Subcutaneous adipose tissue (tissue), 4 donors: ENCODE measurements around the gene CLCN6. TPM values are rescaled to one million over a fixed set of nuclear protein-coding genes. Genes with fewer than 3 reads are reported as not detected.

ENCODE experiments used
- total RNA-seq, 4 donors: library from RNA; depleted of rRNA; stranded (reverse); fragments of >200 nt; gene quantifications; one replicate each; pipeline ENCODE4 v1.1.0, GENCODE V29; 2016
- TF ChIP-seq, protein P1 (sequence below): fragments of 450-650 bp; IDR thresholded peaks from one replicate; pipeline ENCODE4 v1.5.1; 2016; ENCODE audit warnings: low read depth, mild to moderate bottlenecking, control low read depth, antibody characterized with exemption, moderate library complexity

CLCN6 gene
- total RNA-seq, 4 donors from 2014 or later = 14.4 to 21.2 (median 20.5) TPM

DNA sequence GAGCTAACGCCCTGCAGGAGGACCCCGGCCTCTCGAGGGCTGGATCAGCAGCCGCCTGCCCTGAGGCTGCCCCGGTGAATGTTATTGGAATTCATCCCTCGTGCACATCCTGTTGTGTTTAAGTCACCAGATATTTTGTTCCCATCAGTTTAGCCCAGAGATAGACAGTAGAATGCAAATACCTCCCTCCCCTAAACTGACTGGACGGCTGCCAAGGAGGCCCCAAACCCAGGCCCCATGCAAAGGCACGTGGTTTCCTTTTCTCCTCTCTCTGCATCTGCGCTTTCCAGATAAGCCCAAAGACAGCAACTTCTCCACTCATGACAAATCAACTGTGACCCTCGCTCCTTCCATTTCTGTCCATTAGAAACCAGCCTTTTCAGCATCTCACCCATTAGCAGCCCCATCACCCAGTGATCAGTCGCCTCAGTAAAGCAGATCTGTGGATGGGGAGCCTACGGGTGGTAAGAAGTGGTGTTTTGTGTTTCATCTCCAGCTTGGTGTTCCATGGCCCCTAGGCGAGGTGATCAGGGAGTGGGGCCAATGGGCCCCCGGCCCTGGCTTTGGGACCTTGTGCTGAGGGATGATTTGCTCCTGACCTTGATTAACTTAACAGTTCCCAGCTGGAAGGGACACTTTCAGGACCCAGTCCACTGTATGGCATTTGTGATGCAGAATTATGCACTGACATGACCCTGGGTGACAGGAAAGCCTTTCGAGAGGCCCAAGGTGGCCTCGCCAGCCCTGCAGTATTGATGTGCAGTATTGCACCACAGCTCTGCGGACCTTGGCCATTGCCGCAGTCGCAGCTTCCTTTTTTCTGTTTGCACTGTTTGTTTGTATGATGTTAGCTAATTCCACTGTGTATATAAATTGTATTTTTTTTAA lies 36.4 kb downstream of the CLCN6 start:
- TF ChIP-seq, protein P1, sequence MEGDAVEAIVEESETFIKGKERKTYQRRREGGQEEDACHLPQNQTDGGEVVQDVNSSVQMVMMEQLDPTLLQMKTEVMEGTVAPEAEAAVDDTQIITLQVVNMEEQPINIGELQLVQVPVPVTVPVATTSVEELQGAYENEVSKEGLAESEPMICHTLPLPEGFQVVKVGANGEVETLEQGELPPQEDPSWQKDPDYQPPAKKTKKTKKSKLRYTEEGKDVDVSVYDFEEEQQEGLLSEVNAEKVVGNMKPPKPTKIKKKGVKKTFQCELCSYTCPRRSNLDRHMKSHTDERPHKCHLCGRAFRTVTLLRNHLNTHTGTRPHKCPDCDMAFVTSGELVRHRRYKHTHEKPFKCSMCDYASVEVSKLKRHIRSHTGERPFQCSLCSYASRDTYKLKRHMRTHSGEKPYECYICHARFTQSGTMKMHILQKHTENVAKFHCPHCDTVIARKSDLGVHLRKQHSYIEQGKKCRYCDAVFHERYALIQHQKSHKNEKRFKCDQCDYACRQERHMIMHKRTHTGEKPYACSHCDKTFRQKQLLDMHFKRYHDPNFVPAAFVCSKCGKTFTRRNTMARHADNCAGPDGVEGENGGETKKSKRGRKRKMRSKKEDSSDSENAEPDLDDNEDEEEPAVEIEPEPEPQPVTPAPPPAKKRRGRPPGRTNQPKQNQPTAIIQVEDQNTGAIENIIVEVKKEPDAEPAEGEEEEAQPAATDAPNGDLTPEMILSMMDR = no peak

DNA sequence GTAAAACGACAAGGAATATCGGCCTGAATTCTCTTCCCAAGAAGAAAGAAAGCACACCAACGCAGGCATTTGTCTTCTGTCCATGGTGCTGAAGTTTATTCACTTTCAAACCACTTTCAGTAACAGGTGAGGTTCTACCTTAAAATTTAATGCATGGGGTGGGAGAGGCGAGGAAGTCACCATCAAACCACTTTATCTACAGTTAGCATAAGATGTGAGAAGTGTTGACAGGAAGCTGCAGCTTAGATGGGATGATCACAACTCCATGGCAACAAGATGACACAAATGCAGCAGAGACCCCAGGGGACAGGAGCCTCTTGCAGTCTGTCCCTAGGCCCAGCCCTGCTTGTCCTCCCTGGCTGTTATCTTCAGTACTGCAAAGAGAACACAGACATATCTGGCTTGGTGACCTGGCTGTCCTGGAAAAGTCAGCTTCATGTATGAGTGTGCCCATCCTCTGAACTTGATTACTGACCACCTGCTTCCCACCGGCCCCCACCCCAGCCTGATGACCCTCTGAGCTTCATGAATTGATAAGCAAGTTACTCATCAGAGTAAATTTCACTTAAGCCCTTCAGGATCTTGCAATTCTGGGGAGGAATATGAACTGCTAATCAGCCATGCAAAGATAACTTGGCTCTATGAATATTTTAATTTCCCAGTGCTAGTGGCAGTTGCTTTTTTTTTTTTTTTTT lies 39.8 kb downstream of the CLCN6 start:
- TF ChIP-seq, protein P1 = no peak

DNA sequence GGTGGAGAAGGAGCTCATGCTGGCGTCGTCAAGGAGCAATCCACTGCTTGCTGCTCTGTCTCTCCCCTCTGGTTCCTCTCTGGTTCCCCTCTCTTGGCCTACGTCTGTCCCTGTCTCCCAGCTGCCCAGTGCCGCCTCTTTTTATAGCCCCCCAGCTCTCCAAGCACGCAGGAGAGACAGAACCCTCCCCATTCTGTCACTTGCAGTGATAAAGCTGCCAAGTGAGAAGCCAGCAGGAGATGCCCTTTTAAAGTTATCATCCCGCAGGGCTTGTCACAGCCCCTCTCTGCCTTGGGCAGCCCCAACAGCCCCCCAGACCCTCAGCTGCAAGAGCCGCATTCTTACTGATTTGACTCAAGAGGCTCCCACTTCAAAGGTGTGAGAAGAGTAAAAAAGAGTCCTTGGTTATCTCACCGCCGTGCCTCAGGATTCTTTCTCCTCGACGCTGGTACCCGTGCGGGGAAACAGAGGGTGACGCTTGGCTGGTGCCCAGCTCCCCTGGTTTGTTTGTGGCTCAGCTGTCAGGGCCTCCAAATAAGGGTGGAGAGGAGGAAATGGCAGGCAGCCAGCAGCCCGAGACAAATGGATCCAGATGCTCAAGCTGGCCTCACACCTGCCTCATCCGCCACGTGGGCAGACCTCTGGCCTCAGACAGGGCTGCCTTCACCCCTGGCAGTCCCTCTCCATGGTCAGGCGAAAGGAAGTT lies 41.8 kb downstream of the CLCN6 start, which contains the start of gene NPPA:
NPPA (minus strand) TSS at position 117 of the 706 bp plus-strand sequence; CDS start at position 18, 99 bp downstream.
- TF ChIP-seq, protein P1 = no peak

DNA sequence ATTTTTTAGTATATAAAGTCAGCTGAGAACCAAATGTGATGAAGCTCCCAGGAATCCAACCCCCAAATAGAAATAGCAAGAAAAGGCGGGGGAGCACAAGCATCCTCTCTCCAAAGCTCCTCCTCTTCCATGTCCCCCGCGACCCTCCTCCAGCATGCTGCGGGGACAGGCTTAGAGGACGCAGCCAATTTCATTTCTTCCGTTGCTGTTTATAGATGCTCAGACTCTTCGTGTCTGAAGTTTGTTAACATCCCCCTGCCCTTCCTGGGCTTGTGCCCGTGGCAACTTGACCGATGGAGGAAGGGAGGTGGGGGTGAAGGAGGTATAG lies 42.3 kb downstream of the CLCN6 start:
- TF ChIP-seq, protein P1 = no peak

DNA sequence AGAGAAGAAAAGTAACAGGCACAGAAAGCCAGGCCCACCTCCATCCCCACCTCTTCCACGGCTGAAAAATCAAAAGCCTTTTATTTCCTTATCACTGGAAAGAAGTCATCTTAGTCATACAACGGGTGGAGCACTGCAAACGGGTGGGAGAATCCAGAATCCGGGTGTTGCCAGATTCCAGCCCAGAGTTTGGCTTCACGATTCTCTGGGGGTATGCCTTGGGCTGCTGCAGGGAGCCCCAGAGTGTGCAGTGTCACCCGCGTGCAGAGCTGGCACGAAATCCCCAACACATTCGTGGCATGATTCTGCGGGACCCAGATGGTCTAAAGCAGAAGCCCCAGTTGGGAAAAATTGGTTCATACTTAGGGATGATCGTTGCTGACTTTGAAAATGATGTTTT lies 44.2 kb downstream of the CLCN6 start:
- TF ChIP-seq, protein P1 = no peak

DNA sequence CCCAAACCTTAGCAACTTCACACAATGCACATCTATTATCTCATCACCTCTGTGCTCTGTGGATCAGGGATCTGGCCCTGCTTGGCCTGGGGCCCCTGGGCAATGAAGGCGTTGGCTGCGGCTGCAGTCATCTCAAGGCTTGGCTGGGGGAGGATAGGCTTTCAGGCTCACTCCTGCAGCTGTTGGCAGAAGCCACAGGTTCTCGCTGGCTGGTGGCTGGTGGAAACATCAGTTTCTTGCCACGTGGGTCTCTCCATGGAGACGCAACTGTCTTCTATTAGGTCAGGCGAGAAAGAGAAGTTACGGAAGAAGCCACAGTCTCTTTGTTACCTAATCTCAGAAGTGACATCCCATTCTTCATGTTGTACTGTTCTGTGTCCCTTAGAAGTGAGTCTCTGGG lies 45.2 kb downstream of the CLCN6 start:
- TF ChIP-seq, protein P1 = no peak

DNA sequence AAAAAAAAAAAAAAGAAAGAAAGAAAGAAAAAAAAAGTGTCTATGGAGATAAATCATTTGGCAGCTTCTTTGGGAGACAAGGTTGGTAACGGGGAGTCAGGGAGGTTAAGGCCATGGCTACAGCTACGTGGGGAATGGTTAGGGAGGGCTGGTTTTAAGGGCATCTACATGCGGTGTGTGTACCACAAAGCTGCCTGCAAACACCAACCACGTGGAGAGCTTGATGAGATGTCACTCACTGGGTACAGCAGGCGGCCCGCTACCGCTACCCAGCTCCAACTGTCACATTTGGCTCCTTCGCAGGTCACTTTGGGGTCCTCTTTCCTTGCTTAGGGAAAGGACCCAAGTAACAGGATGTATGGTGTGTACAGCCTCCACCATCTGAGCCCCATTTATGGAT lies 48.5 kb downstream of the CLCN6 start:
- TF ChIP-seq, protein P1 = no peak
